Natural killer cell (primary cell): Measurements from ENCODE around the gene PREB. TPM values are rescaled to one million over a fixed set of nuclear protein-coding genes. Genes with fewer than 3 reads are reported as not detected.

Source experiments
- ATAC-seq, 3 donors: fragments of 150-1000 bp in 2 of 3; fragments of 200-7000 bp in 1 of 3; cut with Tn5 transposase; 1 replicate in 1 of 3; 2 replicates in 2 of 3; pipeline ENCODE4 v1.10.0; 2021; ENCODE audit warnings: mild to moderate bottlenecking in 2 of 3, moderate library complexity in 2 of 3
- DNase-seq, 2 donors: peaks; one replicate each; pipeline versions ENCODE4 v3.0.0 to v3.0.0-alpha.2; 2013 to 2021; ENCODE audit warnings: mixed read lengths in 1 of 2
- H3K27ac ChIP-seq: one replicate; pipeline ENCODE4 v1.5.1; 2013; ENCODE audit warnings: mild to moderate bottlenecking, low read length
- H3K27me3 ChIP-seq: one replicate; pipeline ENCODE4 v1.6.1; 2013; ENCODE audit warnings: low read length; ENCODE audit not compliant: control insufficient read depth, insufficient read depth
- H3K36me3 ChIP-seq: one replicate; pipeline ENCODE4 v1.6.1; 2013; ENCODE audit warnings: low read length; ENCODE audit not compliant: control insufficient read depth, insufficient read depth
- H3K4me1 ChIP-seq: one replicate; pipeline ENCODE4 v1.6.1; 2013; ENCODE audit warnings: low read length; ENCODE audit not compliant: control insufficient read depth, insufficient read depth
- H3K4me3 ChIP-seq: one replicate; pipeline ENCODE4 v1.5.1; 2013; ENCODE audit warnings: low read length
- H3K9me3 ChIP-seq: one replicate; pipeline ENCODE4 v1.6.1; 2013; ENCODE audit warnings: low read length; ENCODE audit not compliant: control insufficient read depth, insufficient read depth
- H3K27ac Mint-ChIP-seq, 2 donors: one replicate each; pipeline ENCODE4 v1.8.0; 2022; ENCODE audit warnings: mild to moderate bottlenecking in 2 of 2, mixed read lengths in 2 of 2, moderate library complexity in 1 of 2
- H3K27me3 Mint-ChIP-seq, 2 donors: one replicate each; pipeline ENCODE4 v1.8.0; 2022; ENCODE audit warnings: low read depth in 2 of 2, mixed read lengths in 2 of 2
- H3K36me3 Mint-ChIP-seq: one replicate; pipeline ENCODE4 v1.8.0; 2022; ENCODE audit warnings: mixed read lengths
- H3K4me1 Mint-ChIP-seq, 2 donors: one replicate each; pipeline ENCODE4 v1.8.0; 2022; ENCODE audit warnings: mixed read lengths in 2 of 2
- H3K4me3 Mint-ChIP-seq: one replicate; pipeline ENCODE4 v1.8.0; 2022; ENCODE audit warnings: mild to moderate bottlenecking, moderate library complexity, mixed read lengths
- H3K9me3 Mint-ChIP-seq, 2 donors: one replicate each; pipeline ENCODE4 v1.8.0; 2022; ENCODE audit warnings: mixed read lengths in 2 of 2
- WGBS: methylation state at CpG from one replicate; pipeline ENCODE4 v1.1.7; 2013; ENCODE audit warnings: missing lambda C conversion rate; ENCODE audit not compliant: insufficient coverage; 5-methylcytosine and 5-hydroxymethylcytosine counted together
- intact Hi-C: fragments of 100-400 bp; cut with micrococcal nuclease; formaldehyde crosslinking; loops from one replicate; pipeline ENCODE4 v1.14.2; 2022
- total RNA-seq, 4 donors: library from RNA; stranded (reverse); fragments of 120-200 nt in 1 of 4; gene quantifications; one replicate each; pipeline versions ENCODE4 v1.2.3 to v1.2.4, GENCODE V29; 2013 to 2022
- TF ChIP-seq, protein P1 (sequence below): fragments of 200-600 bp; IDR thresholded peaks from one replicate; pipeline ENCODE4 v1.8.0; 2022; ENCODE audit warnings: antibody characterized with exemption

The PREB gene
- total RNA-seq, 3 donors from 2014 or later (not counting 1 experiment from before 2014, with no cell fraction given): 24.6 to 41.5 (median 31.2) TPM

DNA sequence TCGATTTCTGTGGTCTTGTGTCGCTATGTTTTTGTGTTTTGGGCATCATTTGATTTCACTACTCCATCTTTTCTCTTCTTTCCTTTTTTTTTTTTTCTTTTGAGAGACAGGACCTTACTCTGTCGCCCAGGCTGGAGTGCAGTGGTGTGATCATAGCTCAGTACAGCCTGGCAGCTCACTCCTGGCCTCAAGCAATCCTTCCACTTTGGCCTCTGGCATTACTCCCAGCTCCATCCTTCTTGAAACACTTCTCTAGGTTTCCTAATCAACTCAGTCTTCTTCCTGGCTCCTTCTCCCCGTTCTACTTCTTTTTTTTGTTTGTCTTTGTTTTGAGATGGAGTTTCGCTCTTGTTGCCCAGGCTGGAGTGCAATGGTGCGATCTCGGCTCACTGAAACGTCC is 40.9 kb upstream of the PREB start:
- H3K4me3 Mint-ChIP-seq: no peak overlapping the region
- H3K27ac Mint-ChIP-seq: no peak overlapping the region
- Histone ChIP-seq H3K27me3 (no peaks in the 10 kb centered on the region), H3K27ac (no peak overlapping the region), H3K9me3 (no peaks in the 10 kb centered on the region), H3K4me3 (no peak overlapping the region), H3K36me3 (no peaks in the 10 kb centered on the region), H3K4me1 (no peaks in the 10 kb centered on the region)
- WGBS: 91% methylated on average over 6 of the region's 8 CpGs
- TF ChIP-seq, protein P1, sequence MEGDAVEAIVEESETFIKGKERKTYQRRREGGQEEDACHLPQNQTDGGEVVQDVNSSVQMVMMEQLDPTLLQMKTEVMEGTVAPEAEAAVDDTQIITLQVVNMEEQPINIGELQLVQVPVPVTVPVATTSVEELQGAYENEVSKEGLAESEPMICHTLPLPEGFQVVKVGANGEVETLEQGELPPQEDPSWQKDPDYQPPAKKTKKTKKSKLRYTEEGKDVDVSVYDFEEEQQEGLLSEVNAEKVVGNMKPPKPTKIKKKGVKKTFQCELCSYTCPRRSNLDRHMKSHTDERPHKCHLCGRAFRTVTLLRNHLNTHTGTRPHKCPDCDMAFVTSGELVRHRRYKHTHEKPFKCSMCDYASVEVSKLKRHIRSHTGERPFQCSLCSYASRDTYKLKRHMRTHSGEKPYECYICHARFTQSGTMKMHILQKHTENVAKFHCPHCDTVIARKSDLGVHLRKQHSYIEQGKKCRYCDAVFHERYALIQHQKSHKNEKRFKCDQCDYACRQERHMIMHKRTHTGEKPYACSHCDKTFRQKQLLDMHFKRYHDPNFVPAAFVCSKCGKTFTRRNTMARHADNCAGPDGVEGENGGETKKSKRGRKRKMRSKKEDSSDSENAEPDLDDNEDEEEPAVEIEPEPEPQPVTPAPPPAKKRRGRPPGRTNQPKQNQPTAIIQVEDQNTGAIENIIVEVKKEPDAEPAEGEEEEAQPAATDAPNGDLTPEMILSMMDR: no peak
- H3K27me3 Mint-ChIP-seq: peaks cover 14% of the 10 kb centered on the region in 2 donors
- peaks cover 0 to 4% of the 10 kb centered on the region in 2 donors for H3K4me1 Mint-ChIP-seq
- DNase-seq (no peak), ATAC-seq (no peak)
- intact Hi-C loops: no loop called here
- H3K36me3 Mint-ChIP-seq: no peaks in the 10 kb centered on the region
- no peaks in the 10 kb centered on the region for H3K9me3 Mint-ChIP-seq

DNA sequence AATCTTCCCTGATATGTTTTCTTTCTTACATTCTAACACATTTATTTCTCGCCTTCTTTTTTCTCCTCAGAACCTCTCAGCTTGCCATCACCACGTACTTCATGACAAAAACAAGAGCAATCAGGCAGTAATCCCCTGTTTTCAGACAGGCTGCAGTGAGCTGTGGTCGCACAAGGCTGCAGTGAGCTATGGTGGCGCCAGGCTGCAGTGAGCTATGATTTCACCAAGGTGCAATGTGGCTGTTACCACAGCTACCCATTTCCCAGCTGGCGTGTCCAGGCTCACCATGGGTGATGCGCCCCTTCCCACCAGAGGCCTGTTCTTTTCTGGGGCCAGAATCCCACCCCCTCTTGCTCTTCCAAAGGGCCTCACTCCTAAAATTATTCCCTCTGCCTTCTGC is 40.2 kb upstream of the PREB start:
- WGBS: 72% methylated on average over 6 of the region's 6 CpGs
- intact Hi-C loops: loop anchor here (5.0 kb wide), 1 partner anchor 108 kb away; the partner anchor contains the start of gene TRIM54

DNA sequence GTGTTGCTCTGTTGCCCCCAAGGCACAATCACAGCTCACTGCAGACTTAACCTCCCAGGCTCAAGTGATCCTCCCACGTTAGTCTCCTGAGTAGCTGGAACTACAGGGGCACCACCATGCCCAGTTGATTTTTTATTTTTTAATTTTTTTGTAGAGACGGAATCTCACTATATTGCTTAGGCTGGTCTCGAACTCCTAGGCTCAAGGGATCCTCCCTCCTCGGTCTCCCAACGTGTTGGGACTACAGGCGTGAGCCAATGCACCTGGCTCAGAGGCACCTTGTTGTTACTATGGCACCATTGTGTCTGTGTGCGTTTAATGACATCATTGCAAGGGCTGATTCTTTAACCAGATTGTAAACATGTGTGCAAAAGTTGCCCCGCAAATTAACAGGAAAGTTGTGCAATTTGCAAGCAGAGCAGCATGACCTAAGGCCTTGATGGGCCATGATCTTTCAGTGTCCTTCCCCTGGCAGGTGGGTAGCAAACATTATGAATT is 37.0 kb upstream of the PREB start:
- no peaks in the 10 kb centered on the region for H3K36me3 ChIP-seq
- intact Hi-C loops: loop anchor here (5.0 kb wide), 1 partner anchor 111 kb away; the partner anchor contains the start of gene TRIM54

More for the DNA sequence above, 40.2 kb upstream of the PREB start:
- DNase-seq (no peak), ATAC-seq (no peak)
- TF ChIP-seq, protein P1: no peak
- Histone ChIP-seq H3K27me3 (no peaks in the 10 kb centered on the region), H3K9me3 (no peaks in the 10 kb centered on the region), H3K36me3 (no peaks in the 10 kb centered on the region), H3K4me1 (peaks cover 5% of the 10 kb centered on the region), H3K4me3 (no peak overlapping the region), H3K27ac (no peak overlapping the region)
- Mint-ChIP-seq H3K27ac (no peak overlapping the region), H3K27me3 (peaks cover 8 to 14% of the 10 kb centered on the region in 2 donors), H3K4me3 (no peak overlapping the region), H3K4me1 (peaks cover 0 to 5% of the 10 kb centered on the region in 2 donors), H3K9me3 (no peaks in the 10 kb centered on the region), H3K36me3 (no peaks in the 10 kb centered on the region)

More for the DNA sequence above, 37.0 kb upstream of the PREB start:
- Mint-ChIP-seq H3K4me1 (peaks cover 0 to 5% of the 10 kb centered on the region in 2 donors), H3K36me3 (no peaks in the 10 kb centered on the region), H3K9me3 (no peaks in the 10 kb centered on the region), H3K4me3 (no peak overlapping the region), H3K27me3 (peaks cover 7 to 9% of the 10 kb centered on the region in 2 donors), H3K27ac (no peak overlapping the region)
- H3K27ac ChIP-seq: no peak overlapping the region
- H3K27me3 ChIP-seq: no peaks in the 10 kb centered on the region
- peaks cover 6% of the 10 kb centered on the region for H3K4me1 ChIP-seq
- no peak for DNase-seq
- H3K9me3 ChIP-seq: no peaks in the 10 kb centered on the region
- no peak overlapping the region for H3K4me3 ChIP-seq
- WGBS: 88% methylated on average over 8 of the region's 8 CpGs
- TF ChIP-seq, protein P1: no peak
- no peak for ATAC-seq
